Measurements from ENCODE around the gene EPS8L2.
A peak's percentile ranks its signal among the peaks of the same experiment; 100 is the strongest.

EPS8L2 gene

DNA sequence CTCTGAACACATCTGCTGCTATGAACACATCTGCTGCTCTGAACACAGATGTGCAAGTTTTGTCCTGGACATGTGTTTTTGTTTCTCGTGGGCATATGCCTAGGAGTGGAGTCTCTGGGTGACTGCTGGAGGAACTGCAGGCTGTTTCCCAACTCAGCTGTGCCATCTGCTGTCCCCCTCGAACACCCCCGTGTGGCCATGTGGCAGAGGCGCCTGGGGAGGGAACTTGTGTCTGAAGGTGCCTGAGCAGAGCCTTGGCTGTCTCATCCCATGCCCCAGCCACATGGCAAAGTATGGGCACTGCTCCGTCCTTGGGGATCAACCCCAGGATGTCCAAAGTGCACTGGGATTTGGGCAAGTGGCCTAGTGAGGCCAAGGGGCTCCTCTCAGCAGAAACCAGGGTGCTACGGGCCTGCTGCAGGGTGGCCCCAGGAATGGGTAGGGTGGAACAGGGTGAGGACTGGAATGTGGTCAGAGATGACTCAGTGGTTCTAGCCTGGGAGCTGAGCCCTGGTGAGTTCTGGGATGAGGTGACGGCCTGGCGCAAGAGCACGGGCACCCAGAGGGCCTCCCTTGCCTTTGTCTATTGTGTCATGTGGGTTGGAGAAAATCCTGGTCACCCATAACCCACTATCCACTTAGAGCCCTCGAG, 56.5 kb downstream of the EPS8L2 start:
- peak overlapping the region; percentile 12 for H3K9ac ChIP-seq (ENCODE audit: low read depth, low read length)

GRCh38 chr11:763073-763463, 57.0 kb downstream of the EPS8L2 start:
- no peak overlapping the region for H3K9ac ChIP-seq (ENCODE audit: low read depth, low read length)
- H3K36me3 ChIP-seq (ENCODE audit: control insufficient read depth, insufficient read depth, low read length) = peaks cover 70% of the 10 kb centered on the region
- peaks cover 9% of the 10 kb centered on the region for H3K4me1 ChIP-seq (ENCODE audit: control insufficient read depth, insufficient read depth, low read length)
- H3K27me3 ChIP-seq (ENCODE audit: control insufficient read depth, insufficient read depth, low read length) = no peaks in the 10 kb centered on the region
- H3K4me3 ChIP-seq (ENCODE audit: low read depth, low read length) = no peak overlapping the region
- H3K9me3 ChIP-seq (ENCODE audit: control insufficient read depth, insufficient read depth, low read length) = no peaks in the 10 kb centered on the region

More for the DNA sequence above, 56.5 kb downstream of the EPS8L2 start:
- Histone ChIP-seq H3K4me1 (ENCODE audit: control insufficient read depth, insufficient read depth, low read length) (peaks cover 9% of the 10 kb centered on the region), H3K4me3 (ENCODE audit: low read depth, low read length) (no peak overlapping the region), H3K9me3 (ENCODE audit: control insufficient read depth, insufficient read depth, low read length) (no peaks in the 10 kb centered on the region), H3K36me3 (ENCODE audit: control insufficient read depth, insufficient read depth, low read length) (peaks cover 72% of the 10 kb centered on the region), H3K27me3 (ENCODE audit: control insufficient read depth, insufficient read depth, low read length) (no peaks in the 10 kb centered on the region)

DNA sequence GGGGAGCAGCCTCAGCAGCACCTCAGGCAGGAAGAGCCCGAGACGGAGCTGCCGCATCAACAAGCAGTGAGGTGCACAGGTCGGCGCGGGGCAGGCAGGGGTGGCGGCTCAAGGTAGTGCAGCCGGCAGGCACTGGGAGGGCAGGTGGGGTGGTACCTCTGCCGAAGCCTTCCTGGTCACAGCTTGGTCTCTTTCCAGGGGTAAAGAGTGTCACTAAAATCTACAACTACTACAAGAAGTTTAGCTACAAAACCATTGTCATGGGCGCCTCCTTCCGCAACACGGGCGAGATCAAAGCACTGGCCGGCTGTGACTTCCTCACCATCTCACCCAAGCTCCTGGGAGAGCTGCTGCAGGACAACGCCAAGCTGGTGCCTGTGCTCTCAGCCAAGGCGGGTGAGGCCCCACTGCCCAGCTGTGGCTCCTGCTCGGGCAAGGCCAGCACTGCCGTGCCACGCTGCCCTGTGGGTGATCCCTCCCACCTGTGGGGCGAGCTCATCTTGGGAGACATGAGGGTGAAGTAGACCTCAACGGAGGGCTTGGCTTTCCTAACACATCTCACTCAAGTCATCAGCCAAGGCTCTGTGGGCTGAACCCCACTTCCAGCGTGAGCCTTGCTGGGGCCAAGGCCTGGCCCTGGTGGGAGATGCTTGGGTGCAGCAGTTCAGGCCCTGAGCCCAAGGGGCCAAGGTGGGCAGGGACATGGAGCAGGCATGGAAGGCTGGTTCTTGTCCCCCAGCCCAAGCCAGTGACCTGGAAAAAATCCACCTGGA, 57.7 kb downstream of the EPS8L2 start:
- no peak overlapping the region for H3K9ac ChIP-seq (ENCODE audit: low read depth, low read length)
- peaks cover 9% of the 10 kb centered on the region for H3K4me1 ChIP-seq (ENCODE audit: control insufficient read depth, insufficient read depth, low read length)
- no peak overlapping the region for H3K4me3 ChIP-seq (ENCODE audit: low read depth, low read length)
- peaks cover 68% of the 10 kb centered on the region for H3K36me3 ChIP-seq (ENCODE audit: control insufficient read depth, insufficient read depth, low read length)
- no peaks in the 10 kb centered on the region for H3K9me3 ChIP-seq (ENCODE audit: control insufficient read depth, insufficient read depth, low read length)
- no peaks in the 10 kb centered on the region for H3K27me3 ChIP-seq (ENCODE audit: control insufficient read depth, insufficient read depth, low read length)

GRCh38 chr11:764322-765024, 58.4 kb downstream of the EPS8L2 start:
- Histone ChIP-seq H3K36me3 (ENCODE audit: control insufficient read depth, insufficient read depth, low read length) (peaks cover 65% of the 10 kb centered on the region), H3K4me3 (ENCODE audit: low read depth, low read length) (no peak overlapping the region), H3K27me3 (ENCODE audit: control insufficient read depth, insufficient read depth, low read length) (no peaks in the 10 kb centered on the region), H3K9ac (ENCODE audit: low read depth, low read length) (no peak overlapping the region), H3K4me1 (ENCODE audit: control insufficient read depth, insufficient read depth, low read length) (peaks cover 9% of the 10 kb centered on the region), H3K9me3 (ENCODE audit: control insufficient read depth, insufficient read depth, low read length) (no peaks in the 10 kb centered on the region)

DNA sequence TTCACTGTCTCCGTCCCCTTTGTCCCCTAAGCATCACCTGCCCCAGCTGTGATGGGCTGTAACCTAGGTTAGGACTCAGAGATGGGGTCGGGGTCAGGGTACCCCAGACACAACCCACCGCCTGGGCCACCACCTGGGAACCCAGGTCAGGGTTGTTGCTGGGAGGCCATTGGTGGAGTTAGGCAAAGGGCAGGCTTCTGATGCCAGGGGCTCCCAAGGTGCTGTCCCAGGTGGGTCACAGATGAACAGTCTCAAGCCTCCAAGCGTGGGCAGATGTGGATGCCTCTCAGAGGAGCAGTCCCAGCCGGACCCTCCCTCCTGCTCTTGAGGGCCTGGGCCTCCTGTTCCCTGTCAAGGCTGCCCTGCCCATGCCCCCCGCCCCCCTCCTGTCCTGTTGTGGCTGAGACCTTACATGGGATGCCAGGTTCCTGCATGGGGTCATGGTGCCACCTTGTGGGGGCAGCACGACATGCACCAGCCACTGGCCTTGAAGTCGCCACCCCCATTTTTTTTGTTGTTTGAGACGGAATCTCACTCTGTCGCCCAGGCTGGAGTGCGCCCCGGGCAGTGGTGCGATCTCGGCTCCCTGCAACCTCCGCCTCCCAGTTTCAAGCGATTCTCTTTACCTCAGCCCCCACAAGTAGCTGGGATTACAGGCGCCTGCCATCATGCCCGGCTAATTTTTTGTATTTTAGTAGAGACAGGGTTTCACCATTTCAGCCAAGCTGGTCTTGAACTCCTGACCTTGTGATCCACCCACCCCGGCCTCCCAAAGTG, 59.2 kb downstream of the EPS8L2 start:
- Histone ChIP-seq H3K9ac (ENCODE audit: low read depth, low read length) (no peak overlapping the region), H3K36me3 (ENCODE audit: control insufficient read depth, insufficient read depth, low read length) (peaks cover 63% of the 10 kb centered on the region), H3K9me3 (ENCODE audit: control insufficient read depth, insufficient read depth, low read length) (no peaks in the 10 kb centered on the region)

GRCh38 chr11:765802-766091, 59.7 kb downstream of the EPS8L2 start:
- Histone ChIP-seq H3K9ac (ENCODE audit: low read depth, low read length) (no peak overlapping the region), H3K36me3 (ENCODE audit: control insufficient read depth, insufficient read depth, low read length) (peaks cover 65% of the 10 kb centered on the region)

More for the DNA sequence above, 59.2 kb downstream of the EPS8L2 start:
- Histone ChIP-seq H3K4me1 (ENCODE audit: control insufficient read depth, insufficient read depth, low read length) (peaks cover 9% of the 10 kb centered on the region), H3K4me3 (ENCODE audit: low read depth, low read length) (no peak overlapping the region), H3K27me3 (ENCODE audit: control insufficient read depth, insufficient read depth, low read length) (no peaks in the 10 kb centered on the region)

DNA sequence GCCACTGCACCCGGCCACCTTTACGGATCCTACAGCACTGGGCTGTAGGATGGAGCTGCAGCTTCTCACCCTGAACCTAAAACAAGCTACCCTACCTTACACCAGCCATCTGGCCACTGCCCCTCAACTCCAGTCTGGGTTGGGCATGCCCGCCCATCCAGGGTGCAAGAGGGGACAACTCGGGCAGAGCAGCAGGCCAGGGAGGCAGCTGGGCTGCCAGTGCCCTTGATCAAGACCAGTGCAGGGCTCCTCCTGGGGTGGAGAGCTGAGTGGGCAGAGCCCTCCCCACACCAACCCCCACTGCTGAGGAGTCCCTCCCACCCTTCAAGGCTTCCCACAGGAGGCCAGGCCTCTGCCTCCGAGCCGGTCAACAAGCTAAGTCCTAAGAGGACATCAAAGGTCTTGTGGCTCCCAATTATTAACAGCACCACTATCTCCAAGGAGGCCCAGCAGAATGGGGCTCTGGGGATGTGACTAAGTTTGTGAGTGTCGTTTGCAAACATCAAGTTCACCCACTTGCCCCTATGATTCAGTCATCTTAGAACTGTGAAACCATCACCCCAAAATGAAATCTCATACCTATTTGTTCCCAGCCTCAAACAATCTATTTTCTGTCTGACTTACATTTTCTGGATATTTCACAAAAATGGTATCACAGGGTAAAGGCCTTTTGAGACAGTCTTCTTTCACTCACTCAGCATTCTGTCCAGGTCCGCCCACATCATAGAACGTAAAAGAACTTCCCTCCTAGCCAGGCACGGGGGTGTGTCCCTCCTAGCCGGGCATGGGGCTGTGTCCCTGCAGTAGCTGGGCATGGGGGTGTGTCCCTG, 60.3 kb downstream of the EPS8L2 start:
- Histone ChIP-seq H3K9me3 (ENCODE audit: control insufficient read depth, insufficient read depth, low read length) (no peaks in the 10 kb centered on the region), H3K4me3 (ENCODE audit: low read depth, low read length) (no peak overlapping the region), H3K4me1 (ENCODE audit: control insufficient read depth, insufficient read depth, low read length) (peaks cover 9% of the 10 kb centered on the region), H3K9ac (ENCODE audit: low read depth, low read length) (no peak overlapping the region), H3K27me3 (ENCODE audit: control insufficient read depth, insufficient read depth, low read length) (no peaks in the 10 kb centered on the region), H3K36me3 (ENCODE audit: control insufficient read depth, insufficient read depth, low read length) (peaks cover 65% of the 10 kb centered on the region)

More at GRCh38 chr11:765802-766091, 59.7 kb downstream of the EPS8L2 start:
- H3K27me3 ChIP-seq (ENCODE audit: control insufficient read depth, insufficient read depth, low read length) = no peaks in the 10 kb centered on the region
- no peak overlapping the region for H3K4me3 ChIP-seq (ENCODE audit: low read depth, low read length)
- peaks cover 9% of the 10 kb centered on the region for H3K4me1 ChIP-seq (ENCODE audit: control insufficient read depth, insufficient read depth, low read length)
- H3K9me3 ChIP-seq (ENCODE audit: control insufficient read depth, insufficient read depth, low read length) = no peaks in the 10 kb centered on the region

- peaks cover 66% of the 10 kb centered on the region for H3K36me3 ChIP-seq (ENCODE audit: control insufficient read depth, insufficient read depth, low read length)
- peaks cover 9% of the 10 kb centered on the region for H3K4me1 ChIP-seq (ENCODE audit: control insufficient read depth, insufficient read depth, low read length)
Observed at GRCh38 chr11:766936-767210, 60.8 kb downstream of the EPS8L2 start.

DNA sequence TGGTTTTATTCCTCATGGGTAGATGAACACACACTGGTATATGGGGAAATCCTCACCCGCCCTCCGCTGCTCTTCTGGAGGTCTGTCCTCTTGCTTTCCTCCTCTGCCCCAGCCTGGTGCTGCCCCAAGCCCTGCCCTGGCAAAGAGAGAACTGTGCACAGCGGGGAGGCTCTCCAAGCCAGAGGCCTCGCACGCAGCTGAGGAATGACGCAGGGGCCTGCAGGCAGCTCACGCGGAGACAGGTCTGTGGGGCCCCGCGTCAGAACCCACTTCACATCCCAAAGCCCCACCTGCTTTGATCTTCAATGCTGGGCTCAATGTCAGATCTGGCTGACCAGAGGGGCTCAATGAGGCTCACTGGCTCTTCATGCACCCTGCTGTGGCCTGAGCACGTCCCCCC, 61.2 kb downstream of the EPS8L2 start:
- H3K4me3 ChIP-seq (ENCODE audit: low read depth, low read length) = no peak overlapping the region
- H3K27me3 ChIP-seq (ENCODE audit: control insufficient read depth, insufficient read depth, low read length) = no peaks in the 10 kb centered on the region
- H3K36me3 ChIP-seq (ENCODE audit: control insufficient read depth, insufficient read depth, low read length) = peaks cover 67% of the 10 kb centered on the region
- peaks cover 8% of the 10 kb centered on the region for H3K4me1 ChIP-seq (ENCODE audit: control insufficient read depth, insufficient read depth, low read length)
- H3K9ac ChIP-seq (ENCODE audit: low read depth, low read length) = no peak overlapping the region
- H3K9me3 ChIP-seq (ENCODE audit: control insufficient read depth, insufficient read depth, low read length) = no peaks in the 10 kb centered on the region

More at GRCh38 chr11:766936-767210, 60.8 kb downstream of the EPS8L2 start:
- no peak overlapping the region for H3K4me3 ChIP-seq (ENCODE audit: low read depth, low read length)
- H3K27me3 ChIP-seq (ENCODE audit: control insufficient read depth, insufficient read depth, low read length) = no peaks in the 10 kb centered on the region
- H3K9me3 ChIP-seq (ENCODE audit: control insufficient read depth, insufficient read depth, low read length) = no peaks in the 10 kb centered on the region
- no peak overlapping the region for H3K9ac ChIP-seq (ENCODE audit: low read depth, low read length)

DNA sequence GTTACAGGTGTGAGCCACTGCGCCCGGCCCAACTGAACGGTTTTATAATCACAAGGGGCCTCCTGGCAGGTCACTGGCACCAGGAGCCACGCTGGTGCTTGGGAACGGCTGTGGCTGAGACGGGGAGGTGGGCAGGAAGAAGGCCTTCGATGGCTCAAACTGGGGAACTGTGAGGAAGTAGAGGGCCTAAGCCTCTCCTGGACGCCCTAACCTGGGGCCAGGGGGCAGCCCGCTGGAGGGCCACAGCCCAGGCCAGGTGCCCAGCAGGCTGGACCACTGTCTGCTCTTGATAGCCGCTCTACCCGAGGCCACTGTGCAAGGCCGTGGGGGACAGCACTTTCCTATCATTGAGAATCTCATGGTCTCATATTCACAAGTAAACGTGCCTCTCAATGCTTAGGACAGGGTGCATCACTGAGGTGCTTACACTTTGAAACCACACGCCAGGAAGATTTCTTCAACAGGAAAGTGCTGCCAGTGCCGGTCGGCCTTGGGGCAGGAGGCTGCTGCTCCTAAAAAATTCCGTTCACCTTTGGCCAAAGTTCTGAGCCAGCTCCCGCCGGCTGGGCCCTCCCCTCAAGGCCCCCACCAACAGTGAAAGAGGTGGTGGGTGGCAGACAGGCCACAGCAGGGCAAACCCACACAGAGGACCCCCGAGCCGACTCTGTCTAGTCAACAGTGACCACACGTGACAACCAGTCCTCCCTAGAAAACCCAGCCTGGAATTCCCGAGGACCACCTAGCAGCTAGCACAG, 64.0 kb downstream of the EPS8L2 start:
- H3K4me1 ChIP-seq (ENCODE audit: control insufficient read depth, insufficient read depth, low read length) = no peaks in the 10 kb centered on the region
- H3K9ac ChIP-seq (ENCODE audit: low read depth, low read length) = no peak overlapping the region
- H3K36me3 ChIP-seq (ENCODE audit: control insufficient read depth, insufficient read depth, low read length) = peaks cover 53% of the 10 kb centered on the region
- no peaks in the 10 kb centered on the region for H3K27me3 ChIP-seq (ENCODE audit: control insufficient read depth, insufficient read depth, low read length)
- H3K4me3 ChIP-seq (ENCODE audit: low read depth, low read length) = no peak overlapping the region
- no peaks in the 10 kb centered on the region for H3K9me3 ChIP-seq (ENCODE audit: control insufficient read depth, insufficient read depth, low read length)
